Gastrocnemius medialis (tissue), 4 donors: ENCODE data around the gene C1orf198.

Source experiments
- POLR2A ChIP-seq, 2 donors: fragments of 450-650 bp; IDR thresholded peaks; one replicate each; pipeline ENCODE4 v1.6.1; 2017; ENCODE audit warnings: antibody characterized with exemption in 2 of 2, mild to moderate bottlenecking in 2 of 2, moderate library complexity in 2 of 2
- TF ChIP-seq, protein P1 (sequence below), 5 experiments: fragments of 450-650 bp in 3 of 5; fragments of 200-600 bp in 2 of 5; sonication (generic) in 2 of 5; IDR thresholded peaks in 4 of 5; conservative IDR thresholded peaks in 1 of 5; 1 replicate in 4 of 5; 2 replicates in 1 of 5; pipeline ENCODE4 v1.5.1; 2016 to 2019; ENCODE audit warnings: antibody characterized with exemption in 5 of 5, mild to moderate bottlenecking in 3 of 5, moderate library complexity in 3 of 5

DNA sequence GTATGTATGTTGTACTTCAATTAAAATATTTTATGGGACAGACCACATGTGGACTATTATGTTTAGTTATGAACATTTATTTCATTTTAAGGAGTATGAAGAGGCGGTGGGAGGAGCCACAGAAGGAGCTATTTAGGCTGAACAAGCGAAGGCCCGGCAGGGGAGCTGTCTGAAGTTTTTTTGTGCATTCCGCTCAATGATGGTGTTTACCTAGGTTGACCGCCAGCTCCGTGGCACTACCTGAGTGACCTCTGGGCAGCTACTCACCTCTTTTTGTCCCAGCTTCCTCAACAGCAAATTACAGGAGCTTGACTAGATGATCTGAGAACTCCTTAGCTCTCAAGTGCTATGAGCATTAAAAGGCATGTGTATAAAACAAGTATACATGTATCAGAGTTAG, 32.7 kb upstream of the C1orf198 start:
- TF ChIP-seq, protein P1, sequence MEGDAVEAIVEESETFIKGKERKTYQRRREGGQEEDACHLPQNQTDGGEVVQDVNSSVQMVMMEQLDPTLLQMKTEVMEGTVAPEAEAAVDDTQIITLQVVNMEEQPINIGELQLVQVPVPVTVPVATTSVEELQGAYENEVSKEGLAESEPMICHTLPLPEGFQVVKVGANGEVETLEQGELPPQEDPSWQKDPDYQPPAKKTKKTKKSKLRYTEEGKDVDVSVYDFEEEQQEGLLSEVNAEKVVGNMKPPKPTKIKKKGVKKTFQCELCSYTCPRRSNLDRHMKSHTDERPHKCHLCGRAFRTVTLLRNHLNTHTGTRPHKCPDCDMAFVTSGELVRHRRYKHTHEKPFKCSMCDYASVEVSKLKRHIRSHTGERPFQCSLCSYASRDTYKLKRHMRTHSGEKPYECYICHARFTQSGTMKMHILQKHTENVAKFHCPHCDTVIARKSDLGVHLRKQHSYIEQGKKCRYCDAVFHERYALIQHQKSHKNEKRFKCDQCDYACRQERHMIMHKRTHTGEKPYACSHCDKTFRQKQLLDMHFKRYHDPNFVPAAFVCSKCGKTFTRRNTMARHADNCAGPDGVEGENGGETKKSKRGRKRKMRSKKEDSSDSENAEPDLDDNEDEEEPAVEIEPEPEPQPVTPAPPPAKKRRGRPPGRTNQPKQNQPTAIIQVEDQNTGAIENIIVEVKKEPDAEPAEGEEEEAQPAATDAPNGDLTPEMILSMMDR (IDR thresholded peaks at IDR 0.05 in 4 of 5, conservative IDR thresholded peaks at IDR 0.05 in 1 of 5): no peak
- no peak for TF ChIP-seq POLR2A (IDR thresholded peaks at IDR 0.05)
